Lung (tissue), 12 donors: ENCODE measurements around the gene LCN1. TPM values are rescaled to one million over a fixed set of nuclear protein-coding genes. Genes with fewer than 3 reads are reported as not detected.
A peak's percentile ranks its signal among the peaks of the same experiment; 100 is the strongest.

Source experiments
- ATAC-seq: fragments of 200-7000 bp; cut with Tn5 transposase; one replicate; pipeline ENCODE4 v1.9.1; 2020; ENCODE audit warnings: moderate number of reproducible peaks; ENCODE audit not compliant: insufficient read depth, low FRiP score
- DNase-seq, 3 donors: peaks; one replicate each; pipeline ENCODE4 v3.0.0-alpha.2; 2013 to 2017
- H3K27ac ChIP-seq, 2 donors: one replicate each; pipeline ENCODE4 v1.5.1; 2013; ENCODE audit warnings: mild to moderate bottlenecking in 2 of 2, moderate library complexity in 2 of 2, control low read depth in 1 of 2, inconsistent platforms in 1 of 2, low read depth in 1 of 2, low read length in 1 of 2
- H3K27me3 ChIP-seq, 3 donors: one replicate each; pipeline ENCODE4 v1.5.1; 2013; ENCODE audit warnings: low read length in 2 of 3; ENCODE audit not compliant: control insufficient read depth in 3 of 3, insufficient read depth in 3 of 3
- H3K36me3 ChIP-seq, 4 donors: one replicate each; pipeline ENCODE4 v1.5.1; 2013; ENCODE audit warnings: low read length in 4 of 4, mild to moderate bottlenecking in 1 of 4, moderate library complexity in 1 of 4; ENCODE audit not compliant: control insufficient read depth in 4 of 4, insufficient read depth in 4 of 4
- H3K4me1 ChIP-seq, 5 donors: one replicate each; pipeline ENCODE4 v1.5.1; 2013; ENCODE audit warnings: low read length in 5 of 5, mild to moderate bottlenecking in 2 of 5, moderate library complexity in 1 of 5; ENCODE audit not compliant: control insufficient read depth in 5 of 5, insufficient read depth in 5 of 5
- H3K4me3 ChIP-seq: one replicate; pipeline ENCODE4 v1.5.1; 2013; ENCODE audit warnings: mild to moderate bottlenecking, control low read depth, moderate library complexity
- H3K9ac ChIP-seq, 2 donors: one replicate each; pipeline ENCODE4 v1.5.1; 2013; ENCODE audit warnings: low read length in 2 of 2, control low read depth in 1 of 2; ENCODE audit not compliant: insufficient read depth in 1 of 2
- H3K9me3 ChIP-seq, 4 donors: one replicate each; pipeline ENCODE4 v1.5.1; 2013; ENCODE audit warnings: low read length in 3 of 4, mild to moderate bottlenecking in 1 of 4, moderate library complexity in 1 of 4; ENCODE audit not compliant: control insufficient read depth in 4 of 4, insufficient read depth in 3 of 4
- CTCF ChIP-seq: IDR thresholded peaks from 2 replicates; pipeline ENCODE4 v1.5.1; 2012; ENCODE audit warnings: mild to moderate bottlenecking; ENCODE audit errors: control extremely low read depth, extremely low read depth
- WGBS, 2 donors: extraction: QIAGEN DNeasy Blood & Tissue Kit; methylation state at CpG; one replicate each; pipeline ENCODE4 v1.1.7; 2013; 5-methylcytosine and 5-hydroxymethylcytosine counted together
- polyA plus RNA-seq, 2 donors: library from polyadenylated mRNA; stranded (reverse); fragments of 200-250 nt; gene quantifications; one replicate each; pipeline ENCODE4 v1.2.1, GENCODE V29; 2013
- total RNA-seq, 2 donors: library from RNA; depleted of rRNA in 1 of 2; stranded (reverse); fragments of >200 nt in 1 of 2; gene quantifications; one replicate each; pipeline ENCODE4 v1.2.1, GENCODE V29; 2014 to 2021
- donor health status: control.
- donor health status: control.
- donor health status: Bipolar disorder and iron deficiency.
- donor health status: healthy.
- donor health status: DM: yes; HTN: yes; CAD: no.

Gene LCN1
- total and polyA plus RNA-seq, 4 donors: not detected

GRCh38 chr9:135491764-135492163 lies 29.5 kb upstream of the LCN1 start:
- Histone ChIP-seq H3K4me3 (no peak overlapping the region), H3K9me3 (no peaks in the 10 kb centered on the region), H3K4me1 (no peaks in the 10 kb centered on the region), H3K27ac (no peak overlapping the region), H3K9ac (no peak overlapping the region), H3K36me3 (peaks cover 0 to 17% (median 3%) of the 10 kb centered on the region in 4 donors), H3K27me3 (no peaks in the 10 kb centered on the region)
- TF ChIP-seq CTCF: no peak
- 85 to 90% methylated on average over 4 of the region's 4 CpGs for WGBS, 2 donors
- no peak for ATAC-seq
- DNase-seq: no peak

- no peak overlapping the region for H3K27ac ChIP-seq
- TF ChIP-seq CTCF: no peak
- H3K9me3 ChIP-seq: no peaks in the 10 kb centered on the region
- H3K4me1 ChIP-seq: no peaks in the 10 kb centered on the region
- WGBS, 2 donors: 92 to 95% methylated on average over 27 of the region's 27 CpGs
- H3K36me3 ChIP-seq: peaks cover 0 to 9% (median under 1%) of the 10 kb centered on the region in 4 donors
- H3K27me3 ChIP-seq: no peaks in the 10 kb centered on the region
- ATAC-seq (no peak), DNase-seq (peak in 1 of 3 donors; percentile 8)
- no peak overlapping the region for H3K9ac ChIP-seq
- H3K4me3 ChIP-seq: no peak overlapping the region
Observed at GRCh38 chr9:135492886-135493669, 28.2 kb upstream of the LCN1 start.

GRCh38 chr9:135494791-135495559 lies 26.3 kb upstream of the LCN1 start:
- H3K27me3 ChIP-seq: no peaks in the 10 kb centered on the region
- DNase-seq: peak in 1 of 3 donors; percentile 4
- no peak for ATAC-seq

More at GRCh38 chr9:135494791-135495559, 26.3 kb upstream of the LCN1 start:
- peaks cover 0 to 7% (median 0%) of the 10 kb centered on the region in 5 donors for H3K4me1 ChIP-seq
- no peak overlapping the region for H3K4me3 ChIP-seq
- H3K27ac ChIP-seq: no peak overlapping the region
- 81 to 91% methylated on average over 30 of the region's 30 CpGs for WGBS, 2 donors
- peaks cover 0 to 2% (median 0%) of the 10 kb centered on the region in 4 donors for H3K36me3 ChIP-seq
- no peak for TF ChIP-seq CTCF
- H3K9ac ChIP-seq: no peak overlapping the region
- no peaks in the 10 kb centered on the region for H3K9me3 ChIP-seq
